H1 (cell line): ENCODE measurements around the gene IRF2BP1. TPM values are rescaled to one million over a fixed set of nuclear protein-coding genes. Genes with fewer than 3 reads are reported as not detected.
A peak's percentile ranks its signal among the peaks of the same experiment; 100 is the strongest.

Experiments
- CTCF ChIA-PET: fragments of 300-600 bp; sonication (Branson Sonifier 250); formaldehyde crosslinking; loops from one replicate; lab custom pipeline; 2021; ENCODE audit not compliant: partially characterized antibody; lab: Charles Lee
- POLR2A ChIA-PET: fragments of 300-600 bp; sonication (Branson Sonifier 250); formaldehyde crosslinking; loops from one replicate; lab custom pipeline; 2021; ENCODE audit warnings: inconsistent platforms; ENCODE audit not compliant: partially characterized antibody; lab: Charles Lee
- DNase-seq, 2 experiments: peaks; one replicate each; pipeline versions ENCODE4 v3.0.0 to v3.0.0-alpha.2; 2010 to 2022; ENCODE audit warnings: low spot score in 2 of 2, low read depth in 1 of 2, mixed read lengths in 1 of 2
- FAIRE-seq: peaks from 2 replicates; lab custom pipeline; 2011; peaks lifted over from hg19 to GRCh38; lab: Jason Lieb, UNC
- H2AFZ ChIP-seq: 2 replicates; pipeline ENCODE4 v1.8.1; 2012; ENCODE audit warnings: low read length, inconsistent platforms
- H2AK5ac ChIP-seq: 2 replicates; pipeline ENCODE4 v1.6.1; 2013; ENCODE audit warnings: low read depth, low read length
- H2BK120ac ChIP-seq: replicated peaks from 2 replicates; pipeline ENCODE3; 2013; ENCODE audit warnings: low read depth, low read length, inconsistent platforms
- H2BK12ac ChIP-seq: 2 replicates; pipeline ENCODE4 v1.6.1; 2013; ENCODE audit warnings: low read depth, low read length
- H2BK15ac ChIP-seq: 2 replicates; pipeline ENCODE4 v1.6.1; 2013; ENCODE audit warnings: low read length
- H2BK20ac ChIP-seq: 2 replicates; pipeline ENCODE4 v1.6.1; 2013; ENCODE audit warnings: low read length
- H2BK5ac ChIP-seq: 2 replicates; pipeline ENCODE4 v1.6.1; 2013; ENCODE audit warnings: low read depth, low read length
- H3K14ac ChIP-seq: 2 replicates; pipeline ENCODE4 v1.6.1; 2013; ENCODE audit warnings: inconsistent platforms; ENCODE audit not compliant: insufficient read length
- H3K18ac ChIP-seq: 2 replicates; pipeline ENCODE4 v1.6.1; 2013; ENCODE audit warnings: low read length; ENCODE audit errors: extremely low read depth
- H3K23ac ChIP-seq: 2 replicates; pipeline ENCODE4 v1.6.1; 2013; ENCODE audit warnings: inconsistent platforms; ENCODE audit not compliant: insufficient read length
- H3K23me2 ChIP-seq: 2 replicates; pipeline ENCODE4 v1.6.1; 2013; ENCODE audit warnings: low read depth, low read length
- H3K27ac ChIP-seq: 2 replicates; pipeline ENCODE4 v1.6.1; 2011; ENCODE audit warnings: low read depth, low read length, inconsistent platforms
- H3K27me3 ChIP-seq, 4 experiments: replicated peaks in 1 of 4; 1 replicate in 1 of 4; 2 replicates in 3 of 4; pipeline versions ENCODE4 v1.6.1 to v1.8.1; 2011 to 2013; ENCODE audit warnings: low read length in 3 of 4, mild to moderate bottlenecking in 3 of 4, inconsistent platforms in 2 of 4, mixed read lengths in 2 of 4, moderate library complexity in 1 of 4; ENCODE audit not compliant: control insufficient read depth in 3 of 4, insufficient read depth in 3 of 4; ENCODE audit errors: extremely low read depth in 1 of 4
- H3K36me3 ChIP-seq, 4 experiments: 2 replicates each; pipeline versions ENCODE4 v1.6.1 to v1.8.1; 2011 to 2013; ENCODE audit warnings: mild to moderate bottlenecking in 4 of 4, low read length in 3 of 4, moderate library complexity in 2 of 4, control low read depth in 1 of 4, inconsistent platforms in 1 of 4; ENCODE audit not compliant: insufficient read depth in 4 of 4, control insufficient read depth in 2 of 4
- H3K4ac ChIP-seq: replicated peaks from 2 replicates; pipeline ENCODE3; 2013; ENCODE audit warnings: low read length, low read depth, mixed read lengths, inconsistent platforms; ENCODE audit not compliant: insufficient read length
- H3K4me1 ChIP-seq, 4 experiments: replicated peaks in 1 of 4; 1 replicate in 1 of 4; 2 replicates in 3 of 4; pipeline versions ENCODE4 v1.6.1 to v1.8.1; 2011 to 2013; ENCODE audit warnings: low read length in 3 of 4, inconsistent platforms in 2 of 4, mixed read lengths in 1 of 4; ENCODE audit not compliant: insufficient read depth in 4 of 4, control insufficient read depth in 3 of 4
- H3K4me2 ChIP-seq, 2 experiments: 2 replicates each; pipeline versions ENCODE4 v1.6.1 to v1.8.1; 2011 to 2013; ENCODE audit warnings: low read depth in 2 of 2, low read length in 2 of 2, control low read depth in 1 of 2, inconsistent platforms in 1 of 2, mild to moderate bottlenecking in 1 of 2; ENCODE audit not compliant: insufficient read depth in 1 of 2
- H3K4me3 ChIP-seq, 4 experiments: fragments of 200-600, 300-600 bp in 1 of 4; sonication (generic), shearing (Covaris generic), sonication (Bioruptor Twin) in 1 of 4; 2 replicates each; pipeline versions ENCODE4 v1.5.1 to v1.8.1; 2011 to 2016; ENCODE audit warnings: low read length in 4 of 4, low read depth in 3 of 4, control low read depth in 2 of 4, inconsistent platforms in 2 of 4, mild to moderate bottlenecking in 2 of 4, mixed read lengths in 1 of 4, moderate library complexity in 1 of 4; ENCODE audit not compliant: insufficient read depth in 2 of 4; ENCODE audit errors: extremely low read depth in 1 of 4
- H3K56ac ChIP-seq: replicated peaks from 2 replicates; pipeline ENCODE3; 2013; ENCODE audit warnings: low read depth, mild to moderate bottlenecking, mixed read lengths, low read length, inconsistent platforms; ENCODE audit not compliant: insufficient read length
- H3K79me1 ChIP-seq: 2 replicates; pipeline ENCODE4 v1.6.1; 2013; ENCODE audit warnings: low read depth, low read length, control low read depth
- H3K79me2 ChIP-seq, 2 experiments: 2 replicates each; pipeline versions ENCODE4 v1.6.1 to v1.8.1; 2012 to 2013; ENCODE audit warnings: low read length in 2 of 2, mild to moderate bottlenecking in 2 of 2, inconsistent platforms in 1 of 2; ENCODE audit not compliant: insufficient read depth in 2 of 2, control insufficient read depth in 1 of 2
- H3K9ac ChIP-seq, 4 experiments: replicated peaks in 1 of 4; 1 replicate in 1 of 4; 2 replicates in 3 of 4; pipeline versions ENCODE4 v1.6.1 to v1.8.1; 2011 to 2013; ENCODE audit warnings: low read depth in 3 of 4, low read length in 3 of 4, control low read depth in 2 of 4, mild to moderate bottlenecking in 2 of 4, moderate library complexity in 2 of 4, inconsistent platforms in 1 of 4; ENCODE audit errors: extremely low read depth in 1 of 4
- H3K9me3 ChIP-seq, 2 experiments: 2 replicates each; pipeline versions ENCODE4 v1.6.1 to v1.8.1; 2012 to 2013; ENCODE audit warnings: mild to moderate bottlenecking in 2 of 2, moderate library complexity in 2 of 2, control low read depth in 1 of 2, inconsistent platforms in 1 of 2, low read depth in 1 of 2, low read length in 1 of 2, mixed read lengths in 1 of 2; ENCODE audit not compliant: insufficient read depth in 2 of 2
- H4K20me1 ChIP-seq, 2 experiments: replicated peaks in 1 of 2; 2 replicates each; pipeline versions ENCODE3 to v1.8.1; 2011 to 2013; ENCODE audit warnings: inconsistent platforms in 2 of 2, low read length in 2 of 2, mild to moderate bottlenecking in 1 of 2; ENCODE audit not compliant: insufficient read depth in 2 of 2, control insufficient read depth in 1 of 2
- H4K5ac ChIP-seq: 2 replicates; pipeline ENCODE4 v1.6.1; 2013; ENCODE audit warnings: low read length, low read depth, mixed read lengths, inconsistent platforms; ENCODE audit not compliant: insufficient read length
- H4K8ac ChIP-seq: 2 replicates; pipeline ENCODE4 v1.8.0; 2013; ENCODE audit warnings: mild to moderate bottlenecking, moderate library complexity, low read length, inconsistent platforms; ENCODE audit not compliant: insufficient read depth; ENCODE audit errors: extremely low read depth
- H4K91ac ChIP-seq: replicated peaks from 2 replicates; pipeline ENCODE3; 2013; ENCODE audit warnings: low read length, mixed read lengths, inconsistent platforms; ENCODE audit not compliant: insufficient read length
- CBX5 ChIP-seq: fragments of 300-800, 300-1000 bp; sonication (generic); IDR thresholded peaks from 2 replicates; pipeline ENCODE4 v1.7.1; 2016; ENCODE audit warnings: antibody characterized with exemption, low read length, low read depth
- EP300 ChIP-seq, 2 experiments: IDR thresholded peaks; 1 replicate in 1 of 2; 2 replicates in 1 of 2; pipeline ENCODE4 v1.6.1; 2011 to 2012; ENCODE audit warnings: low read depth in 2 of 2, low read length in 2 of 2, mild to moderate bottlenecking in 2 of 2, borderline replicate concordance in 1 of 2, inconsistent platforms in 1 of 2, moderate library complexity in 1 of 2
- MAFK ChIP-seq: IDR thresholded peaks from 2 replicates; pipeline ENCODE4 v1.6.1; 2012; ENCODE audit warnings: low read depth, mild to moderate bottlenecking, improper control_type of control experiment, low read length
- MAX ChIP-seq: IDR thresholded peaks from 2 replicates; pipeline ENCODE4 v1.6.1; 2012; ENCODE audit warnings: inconsistent platforms
- SIN3A ChIP-seq, 2 experiments: IDR thresholded peaks in 1 of 2; conservative IDR thresholded peaks in 1 of 2; 2 replicates each; pipeline ENCODE4 v1.6.1; 2011 to 2012; ENCODE audit warnings: low read length in 2 of 2, improper control_type of control experiment in 1 of 2, low read depth in 1 of 2, mild to moderate bottlenecking in 1 of 2
- SRF ChIP-seq: IDR thresholded peaks from 2 replicates; pipeline ENCODE4 v1.6.1; 2011; ENCODE audit warnings: mild to moderate bottlenecking, low read depth, low read length, moderate library complexity
- TEAD4 ChIP-seq: IDR thresholded peaks from 2 replicates; pipeline ENCODE4 v1.6.1; 2012; ENCODE audit warnings: low read depth, low read length, inconsistent platforms, mixed read lengths
- WGBS, 2 experiments: shearing (Covaris generic) in 1 of 2; methylation state at CpG; one replicate each; pipeline versions ENCODE4 v1.1.6 to v1.1.7; 2013 to 2015; ENCODE audit warnings: low lambda C conversion rate in 2 of 2, mixed read lengths in 2 of 2, inconsistent platforms in 1 of 2, low coverage in 1 of 2, missing lambda C conversion rate in 1 of 2; ENCODE audit not compliant: insufficient replicate concordance in 2 of 2, insufficient coverage in 1 of 2, insufficient read length in 1 of 2; ENCODE audit errors: extremely low coverage in 1 of 2, missing lambda C conversion rate in 1 of 2; 5-methylcytosine and 5-hydroxymethylcytosine counted together
- polyA plus RNA-seq, 7 experiments: library from polyadenylated mRNA; depleted of rRNA in 3 of 7; stranded (reverse) in 5 of 7; unstranded in 2 of 7; fragments of >200 nt in 5 of 7; fragments of 200-250 nt in 2 of 7; gene quantifications; 1 replicate in 5 of 7; 2 replicates in 1 of 7; 4 replicates in 1 of 7; pipeline versions ENCODE4 v1.2.1 to v1.2.3, GENCODE V29; 2011 to 2013; ENCODE audit warnings: missing spikeins in 2 of 7, mixed read lengths in 2 of 7
- total RNA-seq: library from RNA; stranded (reverse); fragmentation: NEBNext Ultra II Directional; extraction: Animal tissue kit (Norgen Biotek cat#: 25700); gene quantifications from 2 replicates; pipeline ENCODE4 v1.2.1, GENCODE V29; 2021

Gene IRF2BP1
- total and polyA plus RNA-seq, 2 of the 8 experiments (the other 6 are each of a cell fraction or from before 2014, with no cell fraction given): 12.1 to 24.4 TPM

DNA sequence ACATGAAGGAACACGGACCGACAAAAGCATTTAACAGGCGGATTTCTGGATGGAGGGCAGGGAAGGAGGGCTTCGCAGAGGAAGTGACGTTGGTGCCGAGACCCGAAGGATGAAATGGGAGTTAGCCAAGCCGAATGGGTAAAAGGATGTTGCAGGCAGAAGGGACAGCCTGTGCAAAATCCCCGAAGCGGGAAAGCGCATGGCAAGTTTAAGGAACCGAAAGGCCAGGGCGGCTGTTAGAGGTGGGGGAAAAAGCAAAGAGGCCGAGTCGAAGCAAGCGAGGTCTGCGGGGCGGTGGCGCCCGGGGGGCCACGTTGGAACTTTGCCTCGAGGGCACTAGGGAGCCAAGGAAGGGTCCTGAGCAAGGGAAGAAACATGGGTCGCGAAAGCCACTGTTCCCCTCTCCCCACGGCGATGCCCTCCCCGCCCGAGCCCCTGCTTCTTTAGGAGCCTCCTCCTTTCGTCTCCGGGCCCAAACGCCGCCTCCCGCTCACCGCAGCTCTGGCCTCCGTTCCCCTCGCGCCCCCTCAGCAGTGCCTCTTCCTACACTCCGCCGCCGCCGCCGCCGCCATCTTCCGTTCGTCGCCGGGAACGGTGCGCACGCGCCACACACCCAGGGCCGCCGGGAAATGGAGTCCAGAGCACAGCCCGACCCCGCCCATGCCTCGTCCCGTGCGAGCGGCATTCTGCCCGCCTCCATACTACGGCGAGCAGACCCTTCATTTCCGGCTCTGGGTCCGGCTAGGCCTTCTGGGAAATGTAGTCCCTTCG lies 23.2 kb downstream of the IRF2BP1 start, which contains the start of gene SYMPK:
SYMPK (minus strand) TSS at position 584 of the 771 bp plus-strand sequence. CDS start 8,652 bp downstream, outside the sequence.
- 1% methylated on average over 63 of the region's 65 CpGs; no CpG with 5 or more reads in 1 of the 2 experiments for WGBS, 2 experiments
- peaks cover 0 to 18% (median 8%) of the 10 kb centered on the region in 4 experiments; a peak in 6 of 7 replicates for H3K4me1 ChIP-seq
- H2AK5ac ChIP-seq: peak within 1 kb of the TSS; percentile 4; the same call in 1 of the 2 replicates
- no peaks in the 10 kb centered on the region for H3K9me3 ChIP-seq
- ChIA-PET CTCF (interaction anchor here (0.7 to 12.4 kb wide), 8 partner anchors 9 to 93 kb away, joined by 3 to 208 read pairs (median 6); partner anchors contain the start of genes IRF2BP1 and SIX5), POLR2A (interaction anchor here (0.6 to 13.7 kb wide), 18 partner anchors 9 to 146 kb away, joined by 3 to 277 read pairs (median 4); partner anchors contain the start of genes IRF2BP1, MYPOP, RSPH6A and SIX5)
- no peak within 1 kb of the TSS for H2BK20ac ChIP-seq
- peak within 1 kb of the TSS; percentile 90 for H3K27ac ChIP-seq
- H3K4me3 ChIP-seq: peak within 1 kb of the TSS; percentile 81 to 99 (median 90)
- 0 out of 2 replicates have a peak within 1 kb of the TSS, but pooled peaks have one; percentile 33 for H2AFZ ChIP-seq
- no peak within 1 kb of the TSS for H2BK120ac ChIP-seq
- peaks cover 2 to 8% of the 10 kb centered on the region in 2 experiments for H4K20me1 ChIP-seq
- H4K8ac ChIP-seq: peak within 1 kb of the TSS; percentile 97
- H3K9ac ChIP-seq: peak within 1 kb of the TSS; percentile 81 to 95 (median 85)
- H3K27me3 ChIP-seq: no peaks in the 10 kb centered on the region; a peak in 1 of 7 replicates
- peak within 1 kb of the TSS; percentile 82 for H4K91ac ChIP-seq
- H3K79me1 ChIP-seq: peaks cover 12% of the 10 kb centered on the region; the same call in 1 of the 2 replicates
- H3K23me2 ChIP-seq: peaks cover 17% of the 10 kb centered on the region
- peak within 1 kb of the TSS; percentile 91 to 96 for H3K4me2 ChIP-seq
- peak within 1 kb of the TSS; percentile 56 for H4K5ac ChIP-seq
- no peak within 1 kb of the TSS for H3K14ac ChIP-seq
- H3K23ac ChIP-seq: no peak within 1 kb of the TSS
- peaks cover 3 to 73% of the 10 kb centered on the region in 2 experiments; a peak in 2 of 4 replicates for H3K79me2 ChIP-seq
- no peak within 1 kb of the TSS; the same call in 1 of the 2 replicates for H2BK15ac ChIP-seq
- DNase-seq: peak; percentile 96 to 97
- FAIRE-seq: peak; percentile 86
- peak within 1 kb of the TSS; percentile 68 for H3K18ac ChIP-seq
- peak within 1 kb of the TSS; percentile 57 for H3K4ac ChIP-seq
- H2BK12ac ChIP-seq: peak within 1 kb of the TSS; percentile 88; the same call in 1 of the 2 replicates
- H3K56ac ChIP-seq: peak within 1 kb of the TSS; percentile 70
- peak within 1 kb of the TSS; percentile 89 for H2BK5ac ChIP-seq
- H3K36me3 ChIP-seq: peaks cover 0 to 9% (median 7%) of the 10 kb centered on the region in 4 experiments; a peak in 5 of 8 replicates
- TF ChIP-seq TEAD4 (no peak), SRF (no peak), MAX (peak; percentile 38), CBX5 (no peak), EP300 (IDR thresholded peaks at IDR 0.05; ENCODE audit: borderline replicate concordance in 1 of 2, low read depth in 2 of 2, low read length in 2 of 2) (no peak), SIN3A (conservative IDR thresholded peaks at IDR 0.05 in 1 of 2, IDR thresholded peaks at IDR 0.05 in 1 of 2; ENCODE audit: low read depth in 1 of 2, low read length in 2 of 2) (peak in 1 of 2 experiments; percentile 29; a peak in 1 of 4 replicates), MAFK (no peak)
